LNCaP clone FGC (cell line): ENCODE measurements around the gene FBRSL1.

Source experiments
- DNase-seq: peaks from one replicate; pipeline ENCODE4 v3.0.0-alpha.2; 2011; ENCODE audit warnings: low read depth
- H3K4me3 ChIP-seq: 2 replicates; pipeline ENCODE4 v1.5.1; 2011; ENCODE audit warnings: mild to moderate bottlenecking, low read depth, low read length, control low read depth
- CTCF ChIP-seq: IDR thresholded peaks from 2 replicates; pipeline ENCODE4 v1.5.1; 2012; ENCODE audit warnings: mild to moderate bottlenecking; ENCODE audit not compliant: control insufficient read depth, insufficient read depth; ENCODE audit errors: extremely low read depth

The FBRSL1 gene

DNA sequence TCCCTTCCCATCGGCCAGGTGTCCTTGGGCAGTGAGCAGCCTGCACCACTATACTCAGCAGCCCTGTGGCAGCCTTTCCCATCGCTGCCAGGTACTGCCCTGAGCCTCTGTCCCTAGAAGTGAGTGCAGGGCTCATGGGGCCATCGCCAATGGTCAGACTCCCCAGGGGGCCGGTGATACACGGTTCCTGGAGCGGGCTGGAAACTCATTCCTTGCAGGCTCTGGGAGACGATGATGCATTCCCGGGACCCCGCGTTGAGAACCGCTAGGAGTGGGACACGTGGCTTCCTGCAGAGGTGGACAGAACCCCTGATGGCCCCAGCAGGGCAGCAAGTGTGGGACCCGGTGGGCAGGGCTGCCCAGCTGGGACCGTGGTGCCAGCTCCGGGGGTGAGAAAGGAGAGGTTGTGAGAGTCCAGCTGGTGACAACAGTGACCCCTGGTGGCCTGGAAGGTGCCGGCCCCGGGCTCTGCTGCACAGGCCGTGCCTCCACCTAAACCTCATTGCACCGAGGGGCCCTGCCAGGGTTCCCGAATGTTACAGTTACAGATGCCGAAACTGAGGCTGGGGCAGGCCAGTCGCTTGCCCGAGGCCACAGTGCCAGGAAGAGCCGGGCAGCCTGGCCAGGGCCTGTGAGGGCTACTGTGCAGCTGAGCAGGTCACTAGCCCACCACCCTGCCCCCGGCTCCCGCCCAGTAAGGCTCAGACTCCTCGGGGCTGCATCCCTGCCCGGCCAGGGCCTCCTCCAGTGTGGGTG lies 33.8 kb downstream of the FBRSL1 start:
- peak; percentile 66 for TF ChIP-seq CTCF
- H3K4me3 ChIP-seq, result no peak overlapping the region
- DNase-seq, result peak; percentile 4

DNA sequence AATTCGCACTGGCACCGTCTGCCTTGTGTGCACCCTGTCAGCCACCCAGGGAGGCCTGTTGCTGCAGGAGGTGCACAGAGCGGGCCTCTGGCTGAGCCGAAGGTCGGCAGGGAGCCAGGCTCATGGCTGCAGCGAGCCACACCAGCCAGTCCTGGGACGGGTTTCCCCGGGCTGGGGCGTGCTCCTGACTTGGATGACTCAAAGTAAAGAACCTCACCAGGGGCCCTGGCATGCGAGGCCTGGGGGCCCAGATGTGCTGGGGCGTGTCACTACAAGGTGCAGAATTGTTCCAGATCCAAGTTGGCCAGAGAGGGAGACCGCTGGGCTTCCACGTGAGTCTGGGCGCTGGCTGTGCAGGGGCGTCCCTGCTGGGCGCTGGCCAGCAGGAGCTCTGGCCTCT lies 34.5 kb downstream of the FBRSL1 start:
- H3K4me3 ChIP-seq, result no peak overlapping the region
- TF ChIP-seq CTCF, result no peak
- DNase-seq, result peak; percentile 25

GRCh38 chr12:132525011-132525832 lies 35.3 kb downstream of the FBRSL1 start:
- no peak overlapping the region for H3K4me3 ChIP-seq
- no peak for DNase-seq
- TF ChIP-seq CTCF, result no peak

DNA sequence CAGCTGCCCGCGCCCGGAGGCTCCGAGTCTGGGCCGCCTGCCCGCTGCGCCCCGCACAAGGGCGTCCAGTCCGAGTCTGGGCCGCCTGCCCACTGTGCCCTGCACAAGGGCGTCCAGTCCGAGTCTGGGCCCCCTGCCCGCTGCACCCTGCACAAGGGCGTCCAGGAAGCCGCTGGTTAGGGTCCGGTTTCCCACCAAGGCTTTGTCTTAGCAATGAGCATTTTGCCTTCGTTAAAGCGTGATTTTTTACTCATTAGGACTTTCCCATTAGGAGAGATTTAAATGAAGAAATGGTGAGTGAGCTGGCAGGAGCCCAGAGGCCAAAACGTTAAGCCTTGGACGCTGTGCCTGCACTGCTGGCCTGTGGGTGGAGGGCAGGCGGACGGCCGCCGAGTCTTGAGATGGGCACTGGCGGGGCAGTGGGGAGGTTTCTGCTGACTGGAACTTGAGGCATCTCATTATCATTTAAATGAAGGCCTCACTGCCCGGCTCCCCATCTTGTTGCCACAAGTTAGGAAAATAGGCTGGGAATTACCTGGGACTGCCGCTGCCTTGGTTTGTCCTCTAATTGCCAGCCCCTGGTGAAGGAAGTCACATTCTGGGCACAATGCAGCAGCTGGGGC lies 36.0 kb downstream of the FBRSL1 start:
- H3K4me3 ChIP-seq, result no peak overlapping the region
- no peak for TF ChIP-seq CTCF
- no peak for DNase-seq

GRCh38 chr12:132527186-132527882 lies 37.4 kb downstream of the FBRSL1 start:
- no peak overlapping the region for H3K4me3 ChIP-seq
- DNase-seq, result no peak
- no peak for TF ChIP-seq CTCF

GRCh38 chr12:132527883-132528264 lies 37.9 kb downstream of the FBRSL1 start:
- no peak for TF ChIP-seq CTCF
- H3K4me3 ChIP-seq, result no peak overlapping the region
- DNase-seq, result no peak
